ENCODE data around the gene ATP6V0E1. TPM values are rescaled to one million over a fixed set of nuclear protein-coding genes. Genes with fewer than 3 reads are reported as not detected.
"Not testable (repeated sequence)": the region's sequence is repeated elsewhere in the genome, so short reads cannot be mapped to it uniquely, and the experiment has no call there.

Gene ATP6V0E1
- polyA plus RNA-seq, 1 donor, result 205 TPM

DNA sequence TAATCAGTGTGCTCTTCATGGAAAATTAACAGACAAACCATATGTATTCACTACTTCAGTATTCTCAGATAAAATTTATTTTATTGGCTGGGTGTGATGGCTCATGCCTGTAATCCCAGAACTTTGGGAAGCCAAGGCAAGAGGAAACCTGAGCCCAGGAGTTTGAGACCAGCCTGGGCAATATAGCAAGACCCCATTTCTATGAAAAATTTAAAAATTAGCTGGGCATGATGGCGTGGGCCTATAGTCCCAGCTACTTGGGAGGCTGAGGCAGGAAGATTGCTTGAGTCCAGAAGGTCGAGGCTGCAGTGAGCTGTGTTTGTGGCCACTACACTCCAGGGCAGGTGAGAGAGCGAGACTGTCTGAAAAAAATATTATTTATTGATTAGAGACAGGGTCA lies 49.2 kb downstream of the ATP6V0E1 start:
- DNase-seq, result no peak

DNA sequence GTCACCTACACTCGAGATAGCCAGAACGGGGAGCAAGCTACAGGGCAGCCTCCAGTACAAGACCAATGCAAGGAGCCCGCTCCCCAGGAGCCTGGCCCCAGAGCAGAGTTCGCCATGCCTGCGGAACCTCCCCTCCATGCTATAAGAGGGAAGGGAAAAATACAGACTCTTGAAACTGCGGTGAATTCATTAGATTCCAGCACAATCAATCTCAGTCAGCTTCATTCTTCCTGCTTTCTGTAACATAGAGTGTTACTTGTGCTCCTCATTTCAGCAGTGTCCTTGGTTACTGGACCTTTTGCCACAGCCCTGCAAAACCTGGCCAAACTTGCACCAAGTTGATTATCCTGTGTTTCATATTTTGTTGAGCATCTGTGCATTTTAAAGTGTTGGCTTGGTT lies 50.4 kb downstream of the ATP6V0E1 start:
- DNase-seq, result no peak

DNA sequence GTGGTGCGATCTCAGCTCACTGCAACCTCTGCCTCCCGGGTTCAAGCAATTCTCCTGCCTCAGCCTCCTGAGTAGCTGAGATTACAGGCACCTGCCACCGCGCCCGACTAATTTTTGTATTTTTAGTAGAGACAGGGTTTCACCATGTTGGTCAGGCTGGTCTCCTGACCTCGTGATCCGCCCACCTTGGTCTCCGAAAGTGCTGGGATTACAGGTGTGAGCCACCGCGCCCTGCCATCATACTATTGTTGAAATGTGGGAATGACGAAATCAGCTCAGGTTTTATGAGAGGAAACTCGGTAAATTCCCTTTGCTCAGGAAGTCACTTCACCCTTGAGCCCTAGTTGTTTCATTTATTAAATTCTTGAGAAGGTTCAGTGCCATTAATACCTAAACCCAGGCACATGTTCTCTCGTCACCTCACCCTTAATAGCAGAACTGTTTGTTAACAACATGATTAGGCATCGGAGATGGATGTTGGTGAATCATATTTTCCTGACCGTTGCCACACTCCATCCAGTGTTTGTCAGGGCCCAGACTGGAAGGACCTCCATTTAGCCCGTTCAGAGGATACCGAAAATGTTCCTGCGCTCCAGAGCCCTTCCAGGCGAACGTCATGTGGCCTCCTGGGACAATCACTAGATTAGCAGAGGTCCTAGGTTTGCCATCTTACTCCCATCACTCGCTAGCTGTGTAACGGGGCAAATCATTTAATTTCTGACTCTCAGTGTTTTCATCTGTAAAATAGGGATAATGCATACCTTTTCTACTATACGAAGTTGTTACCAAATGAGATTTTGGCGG lies 52.5 kb downstream of the ATP6V0E1 start:
- DNase-seq, result no peak

DNA sequence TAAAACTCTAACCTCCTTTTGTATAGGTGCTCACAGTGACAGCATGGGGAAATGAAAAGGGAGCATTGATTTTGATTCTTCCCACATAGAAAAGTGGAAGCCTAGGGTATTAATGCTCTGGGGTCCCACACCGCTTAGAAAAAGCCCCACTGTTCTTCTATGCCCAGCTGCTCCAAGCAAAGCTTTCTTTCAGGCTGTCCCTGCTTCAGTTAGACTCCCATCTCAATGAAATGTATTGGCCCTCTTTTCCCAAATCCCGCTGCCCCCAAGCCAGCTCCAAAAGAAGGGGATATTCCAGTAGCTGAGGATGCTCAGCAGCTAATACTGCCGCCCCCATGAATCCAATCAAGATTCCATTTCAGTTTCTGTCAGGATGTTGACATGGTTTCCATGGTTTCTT lies 55.6 kb downstream of the ATP6V0E1 start:
- DNase-seq, result no peak

DNA sequence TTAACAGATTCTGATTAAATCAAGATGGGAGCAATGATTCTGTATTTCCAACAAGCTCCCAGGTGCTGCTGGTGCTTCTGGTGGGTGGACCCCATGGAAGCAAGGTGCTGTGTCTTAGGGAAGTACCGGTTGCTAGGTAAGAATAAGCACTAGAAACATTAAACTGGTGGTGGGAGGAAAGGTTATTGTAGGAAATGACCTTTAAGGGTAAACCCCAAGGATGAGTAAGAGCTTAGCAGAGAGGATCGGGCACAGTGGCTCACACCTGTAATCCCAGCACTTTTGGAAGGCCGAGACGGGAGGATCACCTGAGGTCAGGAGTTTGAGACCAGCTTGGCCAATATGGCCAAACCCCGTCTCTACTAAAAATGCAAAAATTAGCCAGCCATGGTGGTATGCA lies 56.4 kb downstream of the ATP6V0E1 start:
- DNase-seq, result no peak

DNA sequence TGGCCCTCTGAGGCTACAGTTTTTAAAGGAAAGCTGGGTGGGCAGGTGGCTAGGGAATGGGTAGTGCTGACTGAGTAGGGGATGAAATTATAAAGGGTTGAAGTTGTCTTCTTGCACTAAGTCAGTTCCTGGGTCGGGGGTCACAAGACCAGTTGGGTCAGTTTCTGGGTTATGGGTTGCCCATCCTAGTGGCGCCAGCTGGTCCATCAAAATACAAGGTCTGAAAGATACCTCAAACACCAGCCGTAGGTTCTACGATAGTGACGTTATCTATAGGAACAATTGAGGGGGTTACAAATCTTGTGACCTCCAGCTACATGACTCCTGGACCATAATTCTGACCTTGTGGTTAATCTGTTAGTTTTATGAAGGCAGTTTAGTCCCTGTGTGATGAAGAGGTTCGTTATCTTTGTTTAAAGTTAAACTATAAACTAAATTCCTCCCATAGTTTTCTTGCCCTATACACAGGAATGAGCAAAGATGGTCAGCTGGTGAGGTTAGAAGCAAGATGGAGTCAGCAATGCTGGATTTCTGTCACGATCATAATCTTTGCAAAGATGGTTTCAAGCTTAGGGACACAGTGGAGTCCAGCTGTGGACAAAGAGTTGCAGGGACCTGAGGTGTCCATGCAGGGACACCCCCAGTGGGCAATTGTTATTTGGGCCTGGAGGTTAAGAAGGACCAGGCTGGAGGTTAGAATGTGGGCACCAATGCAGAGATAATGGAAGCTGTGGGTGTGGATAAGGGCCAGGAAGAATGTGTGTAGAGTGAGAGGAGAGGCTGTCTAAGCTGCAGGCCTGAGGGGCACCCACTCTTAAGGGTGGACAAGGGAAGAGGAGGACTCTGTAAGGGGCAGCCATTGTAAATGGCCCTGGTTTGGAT lies 58.6 kb downstream of the ATP6V0E1 start:
- DNase-seq, result no peak

DNA sequence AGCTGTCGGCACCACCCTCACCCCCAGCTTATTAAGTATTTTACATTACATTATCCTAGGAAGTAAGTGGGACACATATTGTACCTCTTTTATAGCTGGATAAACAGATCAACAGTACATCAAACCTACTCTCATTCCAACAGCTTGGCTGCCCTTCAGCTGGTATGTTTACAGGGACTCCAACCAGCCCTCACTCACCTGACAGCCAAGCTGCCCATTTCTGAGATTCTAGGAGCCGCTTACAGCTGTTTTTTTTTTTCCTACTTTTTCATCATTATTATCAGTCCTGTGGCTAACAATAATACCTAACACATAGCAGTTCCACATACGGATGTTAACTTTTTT lies 59.2 kb downstream of the ATP6V0E1 start:
- DNase-seq, result no peak

DNA sequence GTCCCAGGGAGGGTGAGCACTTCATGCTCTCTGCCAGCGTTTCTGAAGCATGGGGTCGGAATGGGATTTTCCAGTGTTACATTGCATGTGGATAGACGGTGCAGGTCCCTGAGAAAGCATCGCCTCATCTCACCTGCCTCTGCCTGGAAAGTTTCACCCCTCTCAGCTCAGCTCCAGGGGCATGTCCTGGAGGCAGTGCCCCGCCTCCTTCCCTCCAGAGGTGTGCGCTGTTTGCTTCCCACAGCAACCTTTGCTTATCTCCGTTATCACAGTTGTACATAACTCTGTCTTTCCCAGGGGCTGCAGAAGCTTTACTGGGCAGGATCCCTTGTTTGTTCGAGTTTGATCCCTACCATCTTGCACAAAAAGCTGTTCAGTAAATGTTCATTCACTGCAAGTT lies 61.9 kb downstream of the ATP6V0E1 start:
- no peak for DNase-seq

DNA sequence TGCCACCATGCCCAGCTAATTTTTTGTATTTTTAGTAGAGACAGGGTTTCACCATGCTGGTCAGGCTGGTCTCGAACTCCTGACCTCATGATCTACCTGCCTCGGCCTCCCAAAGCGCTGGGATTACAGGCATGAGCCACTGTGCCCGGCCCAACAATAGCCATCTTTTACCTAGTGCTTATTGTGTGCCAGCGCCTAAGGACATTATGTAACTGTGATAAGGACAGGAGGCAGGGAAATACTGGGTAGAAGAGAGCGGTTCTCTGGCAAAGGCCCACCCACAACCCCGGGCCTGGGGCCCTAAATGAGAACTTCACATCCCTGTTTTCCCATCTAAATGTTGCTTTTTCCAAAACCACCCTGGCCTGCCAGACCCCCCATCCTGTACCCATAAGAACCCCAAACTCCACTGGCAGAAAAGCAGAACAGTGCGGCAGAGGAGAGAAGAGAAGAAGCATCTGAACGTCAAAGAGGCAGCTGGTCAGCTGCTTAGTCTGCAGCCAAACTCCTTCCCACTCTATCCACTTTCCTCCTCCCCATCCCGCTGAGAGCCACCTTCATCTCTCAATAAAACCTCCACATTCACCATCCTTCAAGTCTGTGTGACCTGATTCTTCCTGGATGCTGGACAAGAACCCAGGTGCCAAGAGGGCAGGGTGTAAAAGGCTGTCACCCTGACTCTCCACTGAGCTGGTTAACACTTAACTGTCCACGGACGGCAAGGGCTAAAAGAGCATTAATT lies 63.7 kb downstream of the ATP6V0E1 start:
- DNase-seq, result not testable (repeated sequence)

DNA sequence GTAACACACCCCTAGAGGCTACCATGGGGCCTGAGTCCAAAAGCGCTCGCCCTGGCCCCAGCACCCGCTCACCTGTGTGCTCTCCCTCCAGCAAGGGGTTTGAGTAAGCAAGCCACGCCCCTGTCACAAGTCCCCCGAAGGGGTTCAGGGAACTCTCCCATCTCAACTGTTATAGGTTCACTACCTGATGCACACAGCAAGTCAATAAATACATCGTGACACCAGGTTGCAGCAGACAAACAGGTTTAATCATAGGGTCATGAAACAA lies 64.2 kb downstream of the ATP6V0E1 start:
- DNase-seq, result no peak

DNA sequence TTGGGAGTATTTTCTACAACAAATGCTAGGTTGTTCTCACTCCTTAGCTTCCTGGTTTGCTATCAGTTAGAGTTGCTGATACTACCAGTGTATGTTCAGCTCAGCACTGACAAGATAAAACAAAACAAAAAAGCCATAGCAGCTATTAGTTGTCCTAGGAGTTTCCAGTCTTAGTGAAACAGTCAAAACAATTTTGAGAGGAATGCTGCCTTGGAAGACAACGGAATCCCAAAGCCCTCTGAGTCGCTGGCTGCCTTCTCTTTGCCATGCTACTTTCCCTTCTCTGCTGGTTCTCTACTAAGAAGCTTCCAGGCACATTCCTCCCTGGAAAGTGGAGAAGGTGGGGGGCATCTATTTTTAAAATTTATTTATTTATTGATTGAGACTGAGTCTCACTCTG lies 67.2 kb downstream of the ATP6V0E1 start:
- no peak for DNase-seq

DNA sequence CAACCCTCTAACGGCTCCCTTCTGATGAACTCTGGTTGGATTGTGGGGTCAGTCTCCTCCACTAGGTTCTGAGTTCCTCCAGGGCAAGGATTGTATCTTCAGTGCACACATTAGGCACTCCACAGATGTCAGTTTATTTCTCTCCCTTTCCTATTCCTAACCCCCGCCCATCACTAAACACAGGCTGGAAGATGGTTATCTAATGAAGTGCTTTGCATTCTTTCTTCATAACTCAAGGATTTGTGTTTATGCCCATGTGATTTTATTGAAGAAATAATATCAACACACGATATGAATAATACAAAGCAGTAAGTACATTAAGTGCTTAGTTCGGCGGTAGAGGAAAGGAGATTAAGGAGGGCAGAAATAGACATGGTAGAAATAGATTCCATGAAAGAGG lies 68.2 kb downstream of the ATP6V0E1 start:
- no peak for DNase-seq

DNA sequence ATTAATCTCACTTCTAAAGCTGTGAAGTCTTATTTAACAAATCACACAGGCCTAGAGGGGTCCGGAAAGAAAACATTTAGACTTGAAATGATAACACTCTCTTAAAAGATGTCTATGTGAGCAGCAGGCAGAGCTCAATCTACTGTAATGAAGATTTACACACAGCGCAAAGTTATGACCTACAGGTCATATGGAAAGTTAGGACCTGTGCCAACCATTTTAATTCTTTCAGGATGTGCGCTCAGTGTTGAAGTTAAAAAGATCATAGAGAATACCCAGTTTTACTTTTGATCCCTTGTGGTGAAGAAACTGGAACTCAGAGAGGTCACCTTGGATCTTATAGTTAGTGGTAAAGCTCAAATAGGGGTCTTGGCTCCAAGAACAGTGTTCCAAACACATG lies 69.5 kb downstream of the ATP6V0E1 start:
- DNase-seq, result no peak

DNA sequence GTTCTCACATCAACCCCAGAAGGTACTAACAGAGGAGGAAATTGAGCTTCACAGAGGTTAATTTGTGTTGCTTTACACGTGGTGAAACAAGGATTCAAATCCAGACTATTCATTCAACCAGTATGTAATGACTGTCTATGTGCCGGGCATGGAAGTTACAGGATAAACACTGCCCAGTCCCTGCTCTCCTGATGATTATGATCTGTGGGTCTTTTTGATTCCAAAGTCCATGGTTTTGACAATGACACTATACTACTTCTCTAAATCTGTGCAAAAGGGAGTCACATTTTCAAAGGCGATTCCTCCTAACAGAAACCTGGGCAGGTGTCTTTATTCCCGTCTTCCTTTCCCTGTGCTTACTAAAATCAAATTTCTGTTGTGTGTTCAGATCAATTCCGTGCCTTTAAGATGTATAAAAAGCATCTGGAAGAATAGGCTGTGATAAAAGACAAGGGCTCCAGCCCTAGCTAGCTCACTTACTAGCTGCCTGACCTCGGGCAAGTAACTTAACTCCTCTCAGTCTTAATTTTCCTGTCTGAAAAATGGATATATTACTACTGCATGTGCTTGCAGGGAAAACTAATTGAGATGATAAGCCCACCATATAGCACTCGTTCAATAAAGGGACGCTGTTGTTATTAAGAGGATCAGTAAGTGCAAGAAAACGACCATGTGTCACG lies 71.6 kb downstream of the ATP6V0E1 start:
- DNase-seq, result no peak

DNA sequence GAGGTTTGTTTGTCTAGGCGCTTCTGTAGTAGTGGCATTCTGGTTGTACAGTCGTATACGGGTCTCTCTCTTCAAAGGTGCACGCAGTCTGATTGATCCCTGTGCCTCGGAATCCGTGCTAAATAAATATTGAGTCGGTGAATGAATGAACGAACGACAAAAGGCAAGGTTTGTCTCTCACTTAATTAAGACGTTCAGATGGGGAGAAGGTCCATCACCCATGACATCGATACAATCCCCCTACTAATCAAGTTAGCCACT lies 72.1 kb downstream of the ATP6V0E1 start:
- DNase-seq, result no peak

DNA sequence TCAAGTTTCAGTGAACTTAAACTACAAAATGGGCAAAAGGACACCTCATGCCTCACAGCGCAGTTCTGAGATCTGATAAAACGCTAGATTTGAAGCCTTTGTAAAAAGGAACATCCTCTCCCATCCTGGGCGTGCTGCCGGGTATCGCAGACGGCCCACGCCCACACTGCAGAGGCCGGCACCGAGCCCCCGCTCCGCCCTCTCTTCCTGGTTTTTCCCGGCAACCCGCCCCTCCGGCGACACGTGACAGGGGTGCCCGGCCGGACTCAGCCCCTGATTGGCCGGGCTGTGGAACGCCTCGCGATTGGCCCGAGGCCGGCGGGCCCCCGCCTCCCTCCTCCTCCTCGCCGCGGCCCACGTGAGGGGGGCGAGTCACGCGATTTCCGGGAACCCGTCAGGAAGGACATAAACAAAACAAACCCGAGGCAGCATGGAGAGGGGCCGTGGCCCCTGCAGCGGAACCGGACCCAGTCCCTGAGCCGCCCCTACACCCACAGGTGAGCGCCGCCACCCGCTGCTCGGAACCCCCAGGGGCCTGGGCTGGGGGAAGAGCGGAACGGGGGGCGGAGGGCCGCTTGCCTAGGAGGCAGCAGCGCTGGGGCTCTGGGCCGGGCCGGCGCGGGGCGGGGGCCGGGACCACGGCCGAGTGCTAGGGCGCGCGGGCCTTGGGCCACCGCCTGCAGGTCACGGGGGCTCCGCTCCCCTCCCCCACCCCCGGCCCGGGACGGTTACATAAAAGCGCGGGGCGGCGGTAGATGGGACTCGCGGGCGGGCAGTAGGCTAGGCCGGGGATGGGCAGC lies 72.6 kb downstream of the ATP6V0E1 start, which contains the start of gene CREBRF:
TSS of gene CREBRF (plus strand) at position 370 of the 800 bp plus-strand sequence. CDS start 24,424 bp downstream, outside the sequence.
- peak; percentile 95 for DNase-seq

DNA sequence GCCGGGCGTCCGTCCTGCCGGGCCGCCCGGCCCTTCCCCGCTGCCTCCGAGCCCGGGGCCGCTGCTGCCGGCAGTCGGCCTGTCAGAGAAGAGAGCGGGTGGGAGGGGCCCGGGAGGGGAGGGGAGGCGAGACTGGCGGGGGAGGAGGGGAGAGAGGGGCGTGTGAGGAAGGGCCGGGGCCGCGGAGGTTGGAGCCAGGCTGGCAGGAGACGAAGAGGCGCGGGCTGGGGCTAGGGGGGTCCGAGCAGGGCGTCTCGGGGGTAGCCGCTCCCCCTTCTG lies 73.2 kb downstream of the ATP6V0E1 start:
- no peak for DNase-seq

DNA sequence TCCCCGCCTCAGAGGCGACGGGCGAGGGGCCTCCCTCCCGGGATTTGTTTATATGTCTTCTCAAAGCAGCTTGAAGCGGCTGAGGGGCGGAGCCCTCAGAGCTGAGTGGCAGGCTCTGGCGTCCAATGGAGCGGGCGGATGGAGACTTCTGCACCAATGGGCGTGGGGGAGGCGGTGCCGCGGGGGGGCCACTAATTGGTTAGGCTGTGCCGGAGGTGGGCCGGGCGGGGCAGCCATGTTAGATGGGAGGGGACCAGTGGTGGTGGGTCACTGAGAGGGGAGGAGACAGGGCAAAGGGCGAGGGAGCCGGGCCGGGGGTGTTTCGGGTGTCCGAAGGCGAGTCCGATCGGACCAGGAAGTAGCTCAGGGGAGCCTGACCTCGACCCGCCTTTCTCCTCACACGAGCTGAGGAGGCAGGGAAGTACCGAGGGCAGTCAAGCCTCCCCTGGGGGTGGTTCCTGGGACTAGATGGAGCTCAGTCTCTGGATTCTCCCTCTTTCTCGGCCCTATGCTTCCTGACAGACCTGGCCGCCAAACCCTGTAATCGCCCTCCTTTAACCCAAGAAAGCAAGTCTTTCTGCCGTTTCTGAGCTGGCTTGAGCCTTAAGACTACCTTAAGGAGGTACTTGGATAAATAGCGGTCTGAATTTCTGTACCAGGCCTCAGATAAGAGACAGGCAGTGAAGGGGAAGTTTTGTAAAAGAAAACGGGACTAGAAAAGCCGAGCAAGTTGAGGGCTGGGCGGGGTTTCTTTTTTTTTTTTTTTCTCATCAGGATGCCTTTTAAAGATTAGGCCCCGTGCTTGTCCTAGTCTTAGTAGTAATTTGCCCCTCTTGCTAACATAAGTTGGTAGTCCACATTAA lies 73.7 kb downstream of the ATP6V0E1 start:
- DNase-seq, result peak; percentile 99

DNA sequence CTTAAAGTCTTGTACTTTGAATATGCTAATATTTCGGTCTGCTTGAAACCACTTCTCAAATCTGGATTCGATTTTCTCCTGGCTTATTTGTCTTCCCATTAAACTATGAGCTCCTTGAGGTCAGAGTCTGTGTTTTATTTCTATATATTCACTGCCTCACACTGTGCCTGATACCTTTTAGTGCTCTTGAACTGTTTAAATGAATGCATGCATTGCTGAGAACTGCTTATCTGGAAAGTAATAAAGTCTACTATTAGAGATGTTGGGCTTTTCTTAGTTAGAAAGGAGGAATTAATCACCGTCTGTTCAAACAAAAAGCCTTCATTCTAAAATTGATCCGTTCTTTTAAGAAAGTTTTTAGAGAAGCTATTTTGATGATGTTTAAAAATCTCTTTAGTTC lies 78.6 kb downstream of the ATP6V0E1 start:
- DNase-seq, result no peak

DNA sequence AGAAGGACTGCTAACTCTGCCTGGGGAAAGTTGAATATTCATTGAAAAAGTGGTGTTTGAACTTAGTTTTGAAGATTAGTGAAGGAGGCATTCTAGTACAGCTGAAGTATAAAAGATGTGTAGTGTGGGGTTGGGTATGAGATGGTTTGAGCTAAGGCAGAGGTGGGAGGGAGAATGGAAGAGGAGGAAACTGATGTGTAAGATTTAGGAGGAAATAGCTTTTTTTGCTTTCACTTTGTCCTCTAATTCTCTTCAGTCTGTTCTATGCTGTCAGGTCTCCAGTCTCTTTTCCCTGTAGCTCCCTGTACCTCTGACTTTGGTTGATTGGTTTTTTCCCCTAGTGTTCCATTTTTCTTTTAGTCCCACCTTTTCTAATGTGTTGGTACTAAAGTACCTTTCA lies 81.6 kb downstream of the ATP6V0E1 start:
- DNase-seq, result no peak

DNA sequence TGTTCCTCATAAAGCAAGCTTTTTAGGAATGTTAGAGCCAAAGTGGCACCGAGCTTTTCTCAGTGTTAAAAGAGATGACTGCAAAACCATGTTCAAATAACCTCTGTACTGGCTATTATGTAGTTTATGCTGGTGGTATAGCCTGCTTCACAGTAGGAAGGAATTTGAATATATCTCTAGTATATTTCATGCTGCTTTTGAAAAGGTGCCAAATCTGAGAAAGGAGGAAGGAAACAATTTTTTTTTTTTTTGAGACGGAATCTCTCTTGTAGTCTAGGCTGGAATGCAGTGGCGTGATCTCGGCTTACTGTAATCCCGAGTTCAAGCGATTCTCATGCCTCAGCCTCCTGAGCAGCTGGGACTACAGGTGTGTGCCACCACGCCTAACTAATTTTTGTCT lies 86.1 kb downstream of the ATP6V0E1 start:
- DNase-seq, result no peak

Data from left kidney (tissue), 2 donors.